KMS-11 (cell line): ENCODE measurements around the gene RGS7.
"Not testable (repeated sequence)": the region's sequence is repeated elsewhere in the genome, so short reads cannot be mapped to it uniquely, and the experiment has no call there.

Experiments used
- H2AFZ ChIP-seq: fragments of 200-600 bp; sonication (generic); 2 replicates; pipeline ENCODE4 v1.6.1; 2016; ENCODE audit warnings: antibody characterized with exemption, mixed run types, low read depth
- H3K27ac ChIP-seq: fragments of 200-600 bp; sonication (generic); 2 replicates; pipeline ENCODE4 v1.6.1; 2016; ENCODE audit warnings: mild to moderate bottlenecking, mixed run types
- H3K27me3 ChIP-seq: fragments of 200-600 bp; sonication (generic); 2 replicates; pipeline ENCODE4 v1.6.1; 2017; ENCODE audit warnings: mild to moderate bottlenecking, low read depth, mixed run types, moderate library complexity; ENCODE audit not compliant: insufficient read depth
- H3K36me3 ChIP-seq: fragments of 200-600 bp; sonication (generic); 2 replicates; pipeline ENCODE4 v1.6.1; 2017; ENCODE audit warnings: mild to moderate bottlenecking, mixed run types; ENCODE audit not compliant: insufficient read depth
- H3K4me1 ChIP-seq: fragments of 200-600 bp; sonication (generic); 2 replicates; pipeline ENCODE4 v1.6.1; 2016; ENCODE audit warnings: mild to moderate bottlenecking, low read depth, mixed run types; ENCODE audit not compliant: poor library complexity, severe bottlenecking
- H3K4me2 ChIP-seq: fragments of 200-600 bp; sonication (generic); 2 replicates; pipeline ENCODE4 v1.7.0; 2016; ENCODE audit warnings: mild to moderate bottlenecking, mixed run types
- H3K4me3 ChIP-seq: fragments of 200-600 bp; sonication (generic); IDR thresholded peaks from 2 replicates; pipeline ENCODE4 v1.6.1; 2017; ENCODE audit warnings: low read depth, low read length, mixed read lengths; ENCODE audit not compliant: insufficient read depth
- H3K79me2 ChIP-seq: fragments of 200-600 bp; sonication (generic); 2 replicates; pipeline ENCODE4 v1.6.1; 2016; ENCODE audit warnings: low read depth, mixed run types; ENCODE audit not compliant: insufficient read depth
- H3K9ac ChIP-seq: fragments of 200-600 bp; sonication (generic); 2 replicates; pipeline ENCODE4 v1.6.1; 2016; ENCODE audit warnings: mild to moderate bottlenecking, mixed run types
- H4K20me1 ChIP-seq: fragments of 200-600 bp; sonication (generic); 2 replicates; pipeline ENCODE4 v1.6.1; 2016; ENCODE audit warnings: mild to moderate bottlenecking, mixed run types; ENCODE audit not compliant: insufficient read depth
- TF ChIP-seq, protein P1 (sequence below): fragments of 200-600 bp; sonication (generic); conservative IDR thresholded peaks from 2 replicates; pipeline ENCODE4 v1.6.1; 2017; ENCODE audit warnings: low read depth, mild to moderate bottlenecking, antibody characterized with exemption, low read length, moderate library complexity, mixed read lengths

RGS7 gene

GRCh38 chr1:240737766-240738265, 619.2 kb downstream of the RGS7 start:
- no peak overlapping the region for H3K4me2 ChIP-seq
- H3K27me3 ChIP-seq: no peaks in the 10 kb centered on the region
- TF ChIP-seq, protein P1, sequence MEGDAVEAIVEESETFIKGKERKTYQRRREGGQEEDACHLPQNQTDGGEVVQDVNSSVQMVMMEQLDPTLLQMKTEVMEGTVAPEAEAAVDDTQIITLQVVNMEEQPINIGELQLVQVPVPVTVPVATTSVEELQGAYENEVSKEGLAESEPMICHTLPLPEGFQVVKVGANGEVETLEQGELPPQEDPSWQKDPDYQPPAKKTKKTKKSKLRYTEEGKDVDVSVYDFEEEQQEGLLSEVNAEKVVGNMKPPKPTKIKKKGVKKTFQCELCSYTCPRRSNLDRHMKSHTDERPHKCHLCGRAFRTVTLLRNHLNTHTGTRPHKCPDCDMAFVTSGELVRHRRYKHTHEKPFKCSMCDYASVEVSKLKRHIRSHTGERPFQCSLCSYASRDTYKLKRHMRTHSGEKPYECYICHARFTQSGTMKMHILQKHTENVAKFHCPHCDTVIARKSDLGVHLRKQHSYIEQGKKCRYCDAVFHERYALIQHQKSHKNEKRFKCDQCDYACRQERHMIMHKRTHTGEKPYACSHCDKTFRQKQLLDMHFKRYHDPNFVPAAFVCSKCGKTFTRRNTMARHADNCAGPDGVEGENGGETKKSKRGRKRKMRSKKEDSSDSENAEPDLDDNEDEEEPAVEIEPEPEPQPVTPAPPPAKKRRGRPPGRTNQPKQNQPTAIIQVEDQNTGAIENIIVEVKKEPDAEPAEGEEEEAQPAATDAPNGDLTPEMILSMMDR: no peak
- H3K4me3 ChIP-seq: no peak overlapping the region
- no peak overlapping the region for H3K27ac ChIP-seq
- H3K9ac ChIP-seq: no peak overlapping the region
- no peaks in the 10 kb centered on the region for H3K4me1 ChIP-seq
- H2AFZ ChIP-seq: no peak overlapping the region
- H3K36me3 ChIP-seq: no peaks in the 10 kb centered on the region
- no peaks in the 10 kb centered on the region for H4K20me1 ChIP-seq
- H3K79me2 ChIP-seq: no peaks in the 10 kb centered on the region

DNA sequence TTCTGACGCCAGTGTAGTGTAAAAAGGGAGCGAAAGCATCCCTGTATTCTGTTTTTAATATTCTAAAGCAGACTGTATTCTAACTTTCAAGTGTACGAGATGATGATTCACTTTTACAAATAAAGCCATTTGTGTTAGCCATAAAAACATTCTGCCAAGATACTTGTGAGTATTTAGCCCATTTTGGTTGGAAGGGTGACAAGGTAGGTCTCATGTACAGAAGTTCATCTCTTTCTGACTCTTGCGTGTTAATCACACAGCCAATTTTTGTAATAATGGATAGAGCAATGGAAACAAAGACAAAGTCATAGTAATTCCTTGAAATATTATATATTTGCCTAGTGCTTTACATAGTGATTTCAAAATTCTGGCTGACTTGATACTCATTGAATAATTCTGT, 619.7 kb downstream of the RGS7 start:
- Histone ChIP-seq H3K4me2 (no peak overlapping the region), H3K4me1 (no peaks in the 10 kb centered on the region), H3K36me3 (no peaks in the 10 kb centered on the region), H4K20me1 (no peaks in the 10 kb centered on the region), H2AFZ (no peak overlapping the region), H3K4me3 (no peak overlapping the region), H3K27me3 (no peaks in the 10 kb centered on the region), H3K27ac (no peak overlapping the region), H3K9ac (no peak overlapping the region), H3K79me2 (no peaks in the 10 kb centered on the region)
- TF ChIP-seq, protein P1: no peak

- H3K79me2 ChIP-seq, H3K9ac ChIP-seq, H3K27ac ChIP-seq, H3K4me2 ChIP-seq, H3K27me3 ChIP-seq, H4K20me1 ChIP-seq, H3K36me3 ChIP-seq, H3K4me1 ChIP-seq, H2AFZ ChIP-seq, H3K4me3 ChIP-seq: not testable (repeated sequence)
These were observed 622.3 kb downstream of the RGS7 start for GRCh38 chr1:240734705-240735104.

DNA sequence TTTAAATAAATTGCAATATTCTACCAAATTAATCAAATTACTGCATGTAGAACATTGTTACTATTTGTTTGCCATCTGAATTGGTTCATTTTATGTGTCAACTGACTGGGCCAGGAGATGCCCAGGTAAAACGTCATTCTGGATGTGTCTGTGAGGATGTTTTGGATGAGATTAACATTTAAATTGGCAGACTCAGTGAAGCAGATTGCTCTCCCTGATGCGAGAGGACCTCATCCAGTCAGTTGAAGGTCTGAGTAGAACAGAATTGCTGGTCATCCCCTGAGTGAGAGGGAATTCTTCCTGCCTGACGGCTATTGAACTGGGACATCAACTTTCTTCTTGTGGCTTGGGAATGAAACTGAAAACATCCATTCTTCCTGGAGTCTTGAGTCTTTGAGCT, 623.0 kb downstream of the RGS7 start:
- H3K79me2 ChIP-seq: no peaks in the 10 kb centered on the region
- no peak overlapping the region for H3K9ac ChIP-seq
- H3K27ac ChIP-seq: no peak overlapping the region
- H4K20me1 ChIP-seq: no peaks in the 10 kb centered on the region
- H3K27me3 ChIP-seq: no peaks in the 10 kb centered on the region
- H3K4me3 ChIP-seq: no peak overlapping the region
- TF ChIP-seq, protein P1: no peak
- no peaks in the 10 kb centered on the region for H3K36me3 ChIP-seq
- H3K4me1 ChIP-seq: no peaks in the 10 kb centered on the region
- H2AFZ ChIP-seq: no peak overlapping the region
- H3K4me2 ChIP-seq: no peak overlapping the region

DNA sequence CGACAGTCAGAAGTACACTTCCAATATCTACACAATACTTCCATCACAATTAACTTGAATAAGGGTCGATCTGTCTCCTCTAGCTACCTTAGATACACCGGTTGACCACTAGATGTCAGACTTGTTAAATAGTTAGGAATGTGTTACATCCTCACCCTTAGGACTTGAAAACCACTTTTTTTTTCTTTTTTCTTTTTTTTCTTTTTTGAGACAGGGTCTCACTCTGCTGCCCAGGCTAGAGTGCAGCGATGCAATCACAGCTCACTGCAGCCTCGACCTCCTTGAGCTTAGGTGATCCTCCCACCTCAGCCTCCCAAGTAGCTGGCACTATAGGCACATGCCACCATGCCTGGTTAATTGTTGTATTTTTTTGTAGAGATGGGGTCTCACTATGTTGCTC, 624.6 kb downstream of the RGS7 start:
- H3K4me3 ChIP-seq: no peak overlapping the region
- TF ChIP-seq, protein P1: peak; percentile 86
- H3K9ac ChIP-seq: no peak overlapping the region
- H3K36me3 ChIP-seq: no peaks in the 10 kb centered on the region
- no peaks in the 10 kb centered on the region for H3K27me3 ChIP-seq
- H3K27ac ChIP-seq: no peak overlapping the region
- H3K4me2 ChIP-seq: no peak overlapping the region
- H3K79me2 ChIP-seq: no peaks in the 10 kb centered on the region
- no peaks in the 10 kb centered on the region for H3K4me1 ChIP-seq
- H2AFZ ChIP-seq: no peak overlapping the region
- no peaks in the 10 kb centered on the region for H4K20me1 ChIP-seq
